ENCODE results near the gene PDE11A. TPM values are rescaled to one million over a fixed set of nuclear protein-coding genes. Genes with fewer than 3 reads are reported as not detected.

Gene PDE11A
- total RNA-seq, 2 donors from 2014 or later: 2.6 to 3.2 TPM

GRCh38 chr2:177578454-177578853 is 494.1 kb downstream of the PDE11A start:
- no peaks in the 10 kb centered on the region for H3K27me3 ChIP-seq
- no peaks in the 10 kb centered on the region for H3K36me3 ChIP-seq
- intact Hi-C loops (cut with DNase I): no loop called here
- no peaks in the 10 kb centered on the region for H3K4me1 ChIP-seq
- H3K27ac ChIP-seq: no peak overlapping the region
- no peaks in the 10 kb centered on the region for H3K9me3 ChIP-seq
- TF ChIP-seq CTCF (IDR thresholded peaks at IDR 0.05): no peak
- no peak for DNase-seq
- H3K9ac ChIP-seq (ENCODE audit: low read depth in 2 of 2, low read length in 2 of 2): no peak overlapping the region
- no peak overlapping the region for H3K4me3 ChIP-seq

- Histone ChIP-seq H3K9me3 (no peaks in the 10 kb centered on the region), H3K36me3 (no peaks in the 10 kb centered on the region), H3K4me3 (no peak overlapping the region), H3K4me1 (no peaks in the 10 kb centered on the region), H3K27ac (no peak overlapping the region), H3K9ac (ENCODE audit: low read depth in 2 of 2, low read length in 2 of 2) (no peak overlapping the region), H3K27me3 (no peaks in the 10 kb centered on the region)
- DNase-seq: no peak
- intact Hi-C loops (cut with DNase I): no loop called here
- no peak for TF ChIP-seq CTCF (IDR thresholded peaks at IDR 0.05)
Observed at GRCh38 chr2:177577075-177577474, 495.5 kb downstream of the PDE11A start.

- no peak overlapping the region for H3K4me3 ChIP-seq
- H3K9ac ChIP-seq (ENCODE audit: low read depth in 2 of 2, low read length in 2 of 2): no peak overlapping the region
- intact Hi-C loops (cut with DNase I): no loop called here
Observed at GRCh38 chr2:177575358-177575757, 497.2 kb downstream of the PDE11A start.

GRCh38 chr2:177574356-177574755 is 498.2 kb downstream of the PDE11A start:
- H3K4me3 ChIP-seq: no peak overlapping the region
- no peak for TF ChIP-seq CTCF (IDR thresholded peaks at IDR 0.05)
- no peak overlapping the region for H3K27ac ChIP-seq
- no peaks in the 10 kb centered on the region for H3K27me3 ChIP-seq
- no peaks in the 10 kb centered on the region for H3K4me1 ChIP-seq
- H3K36me3 ChIP-seq: no peaks in the 10 kb centered on the region
- DNase-seq: no peak
- no peaks in the 10 kb centered on the region for H3K9me3 ChIP-seq
- intact Hi-C loops (cut with DNase I): no loop called here
- no peak overlapping the region for H3K9ac ChIP-seq (ENCODE audit: low read depth in 2 of 2, low read length in 2 of 2)

More at GRCh38 chr2:177575358-177575757, 497.2 kb downstream of the PDE11A start:
- no peak for DNase-seq
- H3K36me3 ChIP-seq: no peaks in the 10 kb centered on the region
- H3K4me1 ChIP-seq: no peaks in the 10 kb centered on the region
- H3K9me3 ChIP-seq: no peaks in the 10 kb centered on the region
- TF ChIP-seq CTCF (IDR thresholded peaks at IDR 0.05): no peak
- no peak overlapping the region for H3K27ac ChIP-seq
- no peaks in the 10 kb centered on the region for H3K27me3 ChIP-seq

Other genes starting within 250 kb of the PDE11A start
- 10 to 100 TPM; 12.1 to 12.7 TPM for gene RBM45, start 39.7 kb upstream of the PDE11A start, total RNA-seq
- gene OSBPL6, start 121.7 kb upstream of the PDE11A start, total RNA-seq: under 1 TPM; 0.58 to 0.72 TPM